Endothelial cell of umbilical vein (primary cell): Measurements from ENCODE around the gene SUGCT. TPM values are rescaled to one million over a fixed set of nuclear protein-coding genes. Genes with fewer than 3 reads are reported as not detected.

Source experiments
- BruUV-seq: library from RNA; stranded (reverse); fragments of 400-500 nt; replicated peaks from 2 replicates; lab custom pipeline; 2021; lab: Mats Ljungman, UMichigan
- CTCF ChIA-PET: fragments of 300-600, 350-600 bp; sonication (Branson Sonifier 250); formaldehyde crosslinking; loops from one replicate; lab custom pipeline; 2021; ENCODE audit warnings: antibody characterized with exemption, inconsistent platforms; lab: Charles Lee
- POLR2A ChIA-PET: fragments of 300-600, 350-600 bp; sonication (Branson Sonifier 250); formaldehyde crosslinking; loops from one replicate; lab custom pipeline; 2021; ENCODE audit warnings: antibody characterized with exemption, inconsistent platforms; lab: Charles Lee
- DNase-seq: peaks from one replicate; pipeline ENCODE4 v3.0.0-alpha.2; 2011; ENCODE audit warnings: low read depth, low spot score
- FAIRE-seq: peaks from 2 replicates; lab custom pipeline; 2011; peaks lifted over from hg19 to GRCh38; lab: Jason Lieb, UNC
- H2AFZ ChIP-seq: 2 replicates; pipeline ENCODE4 v1.6.0; 2012; ENCODE audit warnings: low read depth, low read length, control low read depth, inconsistent platforms
- H3K27ac ChIP-seq: 2 replicates; pipeline ENCODE4 v1.5.1; 2011; ENCODE audit warnings: low read depth, mild to moderate bottlenecking, control low read depth, low read length, moderate library complexity; ENCODE audit not compliant: insufficient read depth
- H3K27me3 ChIP-seq, 2 experiments: 2 replicates each; pipeline versions ENCODE4 v1.6.0 to v1.6.1; 2011; ENCODE audit warnings: low read length in 2 of 2, mixed read lengths in 1 of 2; ENCODE audit not compliant: control insufficient read depth in 2 of 2, insufficient read depth in 2 of 2
- H3K36me3 ChIP-seq, 2 experiments: 2 replicates in 1 of 2; 3 replicates in 1 of 2; pipeline ENCODE4 v1.5.1; 2011; ENCODE audit warnings: low read length in 2 of 2, mild to moderate bottlenecking in 1 of 2, moderate library complexity in 1 of 2; ENCODE audit not compliant: control insufficient read depth in 2 of 2, insufficient read depth in 2 of 2; ENCODE audit errors: extremely low read depth in 1 of 2
- H3K4me1 ChIP-seq: 3 replicates; pipeline ENCODE4 v1.5.1; 2011; ENCODE audit warnings: mild to moderate bottlenecking, low read length; ENCODE audit not compliant: control insufficient read depth, insufficient read depth; ENCODE audit errors: extremely low read depth
- H3K4me2 ChIP-seq: 2 replicates; pipeline ENCODE4 v1.6.1; 2011; ENCODE audit warnings: low read length, control low read depth, mixed read lengths; ENCODE audit not compliant: insufficient read depth
- H3K4me3 ChIP-seq, 3 experiments: fragments of 200-600 bp in 1 of 3; sonication (generic), shearing (Covaris generic) in 1 of 3; replicated peaks in 1 of 3; 2 replicates each; pipeline ENCODE4 v1.5.1; 2011 to 2016; ENCODE audit warnings: control low read depth in 3 of 3, low read length in 3 of 3, mild to moderate bottlenecking in 2 of 3, inconsistent platforms in 1 of 3, low read depth in 1 of 3, moderate library complexity in 1 of 3; ENCODE audit not compliant: insufficient read depth in 1 of 3
- H3K79me2 ChIP-seq: 2 replicates; pipeline ENCODE4 v1.6.0; 2012; ENCODE audit warnings: low read length, inconsistent platforms; ENCODE audit not compliant: control insufficient read depth, insufficient read depth
- H3K9ac ChIP-seq: replicated peaks from 2 replicates; pipeline ENCODE3; 2011; ENCODE audit warnings: low read length, control low read depth; ENCODE audit not compliant: insufficient read depth; ENCODE audit errors: extremely low read depth
- H3K9me1 ChIP-seq: replicated peaks from 3 replicates; pipeline ENCODE4 v1.6.0; 2011; ENCODE audit warnings: mild to moderate bottlenecking, low read length; ENCODE audit not compliant: control insufficient read depth, insufficient read depth; ENCODE audit errors: extremely low read depth
- H3K9me3 ChIP-seq: replicated peaks from 2 replicates; pipeline ENCODE4 v1.5.1; 2012; ENCODE audit warnings: low read length, inconsistent platforms; ENCODE audit not compliant: control insufficient read depth, insufficient read depth
- H4K20me1 ChIP-seq: replicated peaks from 2 replicates; pipeline ENCODE3; 2011; ENCODE audit warnings: mild to moderate bottlenecking, low read length; ENCODE audit not compliant: control insufficient read depth, insufficient read depth; ENCODE audit errors: extremely low read depth
- CTCF ChIP-seq, 2 donors: IDR thresholded peaks; 1 replicate in 1 of 2; 2 replicates in 1 of 2; pipeline ENCODE4 v1.5.1; 2011; ENCODE audit warnings: low read length in 2 of 2, mild to moderate bottlenecking in 2 of 2, moderate library complexity in 2 of 2, control low read depth in 1 of 2, inconsistent platforms in 1 of 2, low read depth in 1 of 2; ENCODE audit not compliant: insufficient read depth in 1 of 2; ENCODE audit errors: extremely low read depth in 1 of 2
- EZH2 ChIP-seq: IDR thresholded peaks from 2 replicates; pipeline ENCODE4 v1.6.1; 2012; ENCODE audit warnings: borderline replicate concordance, low read depth, mild to moderate bottlenecking, moderate library complexity, low read length, inconsistent platforms; ENCODE audit not compliant: severe bottlenecking
- FOS ChIP-seq: IDR thresholded peaks from 2 replicates; pipeline ENCODE4 v1.6.1; 2011; ENCODE audit warnings: mild to moderate bottlenecking, low read length, moderate library complexity, borderline replicate concordance; ENCODE audit not compliant: insufficient read depth
- GATA2 ChIP-seq: IDR thresholded peaks from 2 replicates; pipeline ENCODE4 v1.7.0; 2011; ENCODE audit warnings: low read depth, mild to moderate bottlenecking, moderate library complexity, mixed read lengths, low read length; ENCODE audit not compliant: insufficient read length, insufficient read depth
- JUN ChIP-seq: IDR thresholded peaks from 2 replicates; pipeline ENCODE4 v1.6.1; 2011; ENCODE audit warnings: borderline replicate concordance, low read depth; ENCODE audit not compliant: insufficient read length, insufficient read depth
- MAX ChIP-seq: IDR thresholded peaks from 2 replicates; pipeline ENCODE4 v1.6.1; 2011; ENCODE audit not compliant: insufficient read depth, insufficient read length
- MYC ChIP-seq: IDR thresholded peaks from one replicate; pipeline ENCODE4 v1.6.1; 2011; ENCODE audit warnings: mild to moderate bottlenecking, low read depth, low read length
- POLR2A ChIP-seq: IDR thresholded peaks from 2 replicates; pipeline ENCODE4 v1.6.1; 2012; ENCODE audit warnings: low read depth, mild to moderate bottlenecking, control low read depth, low read length
- POLR2AphosphoS5 ChIP-seq: IDR thresholded peaks from 2 replicates; pipeline ENCODE4 v1.6.1; 2012; ENCODE audit warnings: low read depth, mild to moderate bottlenecking, control low read depth, low read length, moderate library complexity; ENCODE audit not compliant: insufficient read depth
- dilution Hi-C: fragments of 300-500 bp; cut with MboI; formaldehyde crosslinking; loops from one replicate; pipeline ENCODE4 v1.15.0; 2019; ENCODE audit warnings: low sequenced_read_pairs; ENCODE audit not compliant: extremely low pct_ligation_motif_present
- intact Hi-C: fragments of 100-400 bp; cut with micrococcal nuclease; formaldehyde crosslinking; loops from one replicate; pipeline ENCODE4 v1.10.0; 2022
- polyA plus RNA-seq, 4 experiments: library from polyadenylated mRNA; depleted of rRNA in 3 of 4; stranded (reverse) in 3 of 4; unstranded in 1 of 4; fragments of >200 nt; gene quantifications; 2 replicates each; pipeline versions ENCODE4 v1.2.1 to v1.2.3, GENCODE V29; 2011 to 2012; ENCODE audit warnings: missing spikeins in 1 of 4
- total RNA-seq: library from RNA; stranded (reverse); gene quantifications from 2 replicates; pipeline ENCODE4 v1.2.3, GENCODE V29; 2021

SUGCT gene
- total and polyA plus RNA-seq, 2 donors (not counting 3 experiments of a cell fraction or from before 2014, with no cell fraction given) = 1.2 to 1.4 TPM

GRCh38 chr7:40612298-40612697 lies 477.5 kb downstream of the SUGCT start:
- Histone ChIP-seq H3K27me3 (no peaks in the 10 kb centered on the region), H3K4me2 (no peak overlapping the region), H3K4me3 (no peak overlapping the region), H4K20me1 (no peaks in the 10 kb centered on the region), H3K27ac (no peak overlapping the region), H3K4me1 (no peaks in the 10 kb centered on the region), H3K36me3 (no peaks in the 10 kb centered on the region), H3K9me3 (no peaks in the 10 kb centered on the region), H3K79me2 (no peaks in the 10 kb centered on the region), H3K9me1 (no peaks in the 10 kb centered on the region), H2AFZ (no peak overlapping the region), H3K9ac (no peak overlapping the region)
- intact Hi-C loops = no loop called here
- TF ChIP-seq POLR2AphosphoS5 (no peak), EZH2 (no peak), MYC (no peak), POLR2A (no peak), MAX (no peak), CTCF (IDR thresholded peaks at IDR 0.05; ENCODE audit: extremely low read depth in 1 of 2, insufficient read depth in 1 of 2, low read depth in 1 of 2, low read length in 2 of 2) (no peak), GATA2 (no peak), FOS (no peak), JUN (no peak)
- dilution Hi-C loops = no loop called here
- no TSS peak for BruUV-seq
- POLR2A ChIA-PET = no interaction called here
- CTCF ChIA-PET = interaction anchor here (1.0 to 9.9 kb wide), 3 partner anchors 30 to 380 kb away, joined by 3 to 264 read pairs (median 3); no protein-coding TSS in a partner anchor
- DNase-seq = no peak
- FAIRE-seq = no peak
